HG03135 (cell line): ENCODE data around the gene HMCES.

Experiments used
- ATAC-seq: cut with Tn5 transposase; IDR thresholded peaks from one replicate; pipeline ENCODE4 v1.9.1; 2021; ENCODE audit warnings: mild to moderate bottlenecking, moderate library complexity; ENCODE audit not compliant: unreplicated experiment

The HMCES gene

GRCh38 chr3:129291236-129291886 is 12.7 kb downstream of the HMCES start:
- ATAC-seq: no peak

GRCh38 chr3:129295286-129295685 is 16.6 kb downstream of the HMCES start:
- no peak for ATAC-seq

- ATAC-seq: no peak
These were observed 25.7 kb downstream of the HMCES start for GRCh38 chr3:129304146-129304961.

- no peak for ATAC-seq
These were observed 26.2 kb downstream of the HMCES start for GRCh38 chr3:129304962-129305222.

- ATAC-seq: no peak
These were observed 27.0 kb downstream of the HMCES start for GRCh38 chr3:129305592-129306091.

- ATAC-seq: no peak
These were observed 30.0 kb downstream of the HMCES start for GRCh38 chr3:129308636-129309035.

GRCh38 chr3:129310111-129311011 is 31.7 kb downstream of the HMCES start:
- peak; percentile 29 for ATAC-seq

GRCh38 chr3:129311054-129311902 is 32.6 kb downstream of the HMCES start:
- no peak for ATAC-seq

GRCh38 chr3:129312021-129312639 is 33.5 kb downstream of the HMCES start:
- ATAC-seq: no peak

- no peak for ATAC-seq
These were observed 34.2 kb downstream of the HMCES start for GRCh38 chr3:129312671-129313414.

GRCh38 chr3:129313415-129313664 is 34.7 kb downstream of the HMCES start:
- ATAC-seq: no peak

GRCh38 chr3:129313665-129314385 is 35.2 kb downstream of the HMCES start:
- ATAC-seq: no peak

- ATAC-seq: no peak
These were observed 35.9 kb downstream of the HMCES start for GRCh38 chr3:129314386-129315222.

GRCh38 chr3:129315223-129315997 is 36.7 kb downstream of the HMCES start:
- no peak for ATAC-seq

- ATAC-seq: no peak
These were observed 37.3 kb downstream of the HMCES start for GRCh38 chr3:129315998-129316247.

GRCh38 chr3:129316248-129317013 is 37.8 kb downstream of the HMCES start:
- no peak for ATAC-seq
